ENCODE measurements around the gene METAP1D. TPM values are rescaled to one million over a fixed set of nuclear protein-coding genes. Genes with fewer than 3 reads are reported as not detected.
A peak's percentile ranks its signal among the peaks of the same experiment; 100 is the strongest.

METAP1D gene
- total RNA-seq, 4 donors from 2014 or later = 0.75 to 6.4 (median 3.6) TPM

DNA sequence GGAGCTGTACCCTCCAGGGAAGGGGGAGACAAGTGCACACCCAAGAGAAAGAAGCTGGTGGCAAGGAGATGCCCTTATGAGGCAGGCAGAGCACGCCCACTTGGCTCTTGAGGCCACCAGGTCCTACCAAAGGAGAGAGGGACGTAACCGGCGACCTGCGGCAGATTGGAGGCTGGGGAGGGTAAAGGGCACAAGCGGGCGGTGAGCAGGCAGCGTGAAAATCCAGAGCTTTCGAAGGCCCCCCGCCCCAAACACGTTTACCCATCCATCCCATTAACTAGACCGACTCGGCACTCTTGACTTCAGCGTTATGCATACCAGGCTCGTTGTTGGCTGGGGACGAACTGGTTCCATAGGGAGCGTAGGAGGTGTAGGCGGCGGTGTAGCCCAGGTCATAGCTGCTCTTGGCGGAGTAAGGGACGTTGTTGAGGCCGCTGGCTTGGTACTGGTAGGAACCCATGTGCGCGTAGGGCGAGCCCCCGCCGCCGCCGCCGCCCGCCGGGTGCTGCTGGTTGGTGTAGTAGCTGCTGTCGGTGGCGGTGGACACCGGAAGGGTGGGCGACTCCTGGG, 102.2 kb downstream of the METAP1D start:
- H3K9me3 ChIP-seq = no peaks in the 10 kb centered on the region
- peak overlapping the region in 3 of 4 donors; percentile 38 to 63 (median 47) for H3K4me3 ChIP-seq
- H3K27ac ChIP-seq = no peak overlapping the region
- 3% methylated on average over 30 of the region's 36 CpGs; no CpG with 5 or more reads in 1 of the 2 donors for WGBS, 2 donors (ENCODE audit: low coverage in 1 of 2)
- TF ChIP-seq EP300 (IDR thresholded peaks at IDR 0.05; ENCODE audit: low read depth) (no peak), POLR2AphosphoS5 (IDR thresholded peaks at IDR 0.05) (no peak), POLR2A (IDR thresholded peaks at IDR 0.05) (no peak)
- TF ChIP-seq, protein P1, sequence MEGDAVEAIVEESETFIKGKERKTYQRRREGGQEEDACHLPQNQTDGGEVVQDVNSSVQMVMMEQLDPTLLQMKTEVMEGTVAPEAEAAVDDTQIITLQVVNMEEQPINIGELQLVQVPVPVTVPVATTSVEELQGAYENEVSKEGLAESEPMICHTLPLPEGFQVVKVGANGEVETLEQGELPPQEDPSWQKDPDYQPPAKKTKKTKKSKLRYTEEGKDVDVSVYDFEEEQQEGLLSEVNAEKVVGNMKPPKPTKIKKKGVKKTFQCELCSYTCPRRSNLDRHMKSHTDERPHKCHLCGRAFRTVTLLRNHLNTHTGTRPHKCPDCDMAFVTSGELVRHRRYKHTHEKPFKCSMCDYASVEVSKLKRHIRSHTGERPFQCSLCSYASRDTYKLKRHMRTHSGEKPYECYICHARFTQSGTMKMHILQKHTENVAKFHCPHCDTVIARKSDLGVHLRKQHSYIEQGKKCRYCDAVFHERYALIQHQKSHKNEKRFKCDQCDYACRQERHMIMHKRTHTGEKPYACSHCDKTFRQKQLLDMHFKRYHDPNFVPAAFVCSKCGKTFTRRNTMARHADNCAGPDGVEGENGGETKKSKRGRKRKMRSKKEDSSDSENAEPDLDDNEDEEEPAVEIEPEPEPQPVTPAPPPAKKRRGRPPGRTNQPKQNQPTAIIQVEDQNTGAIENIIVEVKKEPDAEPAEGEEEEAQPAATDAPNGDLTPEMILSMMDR (IDR thresholded peaks at IDR 0.05) = no peak
- DNase-seq = no peak
- H3K4me1 ChIP-seq = peaks cover 24 to 71% (median 59%) of the 10 kb centered on the region in 4 donors
- intact Hi-C loops (cut with DNase I; ENCODE audit: low total_unique reads) = loop anchor here (5.0 to 10.0 kb wide), 2 partner anchors 397 to 1300 kb away; no protein-coding TSS in a partner anchor
- in situ Hi-C loops (cut with MboI; ENCODE audit: low pct_ligation_motif_present in 1 of 4, low pct_unique_long_range_greater_than_20kb in 1 of 4, low sequenced_read_pairs in 3 of 4) = loop anchor here (10.0 to 25.0 kb wide), 4 partner anchors 290 to 515 kb away; no protein-coding TSS in a partner anchor
- no peaks in the 10 kb centered on the region for H3K36me3 ChIP-seq
- peaks cover 100% of the 10 kb centered on the region for H3K27me3 ChIP-seq

DNA sequence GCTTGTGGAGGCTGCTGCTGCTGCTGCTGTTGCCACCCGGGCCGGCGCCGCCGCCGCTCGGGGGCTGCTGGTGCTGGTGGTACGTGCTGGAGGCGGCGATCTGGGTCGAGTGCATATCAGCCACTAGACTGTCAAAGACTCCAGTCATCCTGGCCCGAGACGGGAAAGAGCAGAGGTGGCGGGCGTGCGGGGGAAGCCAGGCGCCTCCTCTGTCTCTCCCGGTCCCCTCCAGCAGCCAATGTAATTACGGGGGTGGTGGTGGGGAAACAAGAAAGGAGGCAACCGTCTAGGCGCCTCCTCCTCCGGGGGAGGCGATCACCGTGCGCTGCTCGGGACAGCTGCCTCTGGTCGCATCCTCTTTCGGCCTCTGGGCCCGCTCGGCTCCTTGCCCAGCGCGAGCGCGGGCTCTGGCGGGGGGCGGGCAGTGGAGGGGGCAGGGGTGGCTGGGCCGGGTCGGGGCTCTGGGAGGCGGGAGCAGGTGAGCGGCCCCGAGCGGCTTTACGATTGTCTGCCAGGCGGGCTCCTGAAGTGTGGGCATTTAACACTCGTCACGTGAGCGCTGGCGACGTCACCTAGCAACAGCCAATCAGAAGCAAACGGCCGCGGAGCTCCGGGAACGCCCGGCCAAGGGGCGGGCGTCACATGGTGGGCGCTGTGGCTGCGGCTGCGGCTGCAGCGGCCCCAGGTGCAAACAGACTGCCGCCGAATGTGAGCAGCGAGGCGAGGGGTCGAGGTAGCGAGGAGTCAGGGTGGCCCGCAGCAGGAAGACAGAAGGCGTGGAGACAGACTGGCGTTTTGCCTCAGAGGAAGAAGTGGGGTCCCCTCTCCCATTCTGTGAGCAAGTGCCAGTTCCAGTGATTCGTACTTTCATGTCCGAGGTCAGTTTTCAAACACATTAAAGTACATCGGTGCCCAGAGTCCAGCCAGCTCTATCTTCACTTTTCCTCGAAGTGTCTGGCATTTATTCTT, 102.9 kb downstream of the METAP1D start, which contains the start of gene DLX2:
Gene DLX2 (minus strand): TSS at position 510 of the 969 bp plus-strand sequence. CDS start 362 bp downstream, at position 148.
- H3K9me3 ChIP-seq = no peaks in the 10 kb centered on the region
- H3K27ac ChIP-seq = no peak within 1 kb of the TSS
- H3K27me3 ChIP-seq = peaks cover 100% of the 10 kb centered on the region
- in situ Hi-C loops (cut with MboI; ENCODE audit: low pct_ligation_motif_present in 1 of 4, low pct_unique_long_range_greater_than_20kb in 1 of 4, low sequenced_read_pairs in 3 of 4) (loop anchor here (10.0 to 25.0 kb wide), 4 partner anchors 290 to 515 kb away; no protein-coding TSS in a partner anchor), intact Hi-C loops (cut with DNase I; ENCODE audit: low total_unique reads) (loop anchor here (5.0 to 10.0 kb wide), 2 partner anchors 398 to 1300 kb away; no protein-coding TSS in a partner anchor)
- H3K4me3 ChIP-seq = peak within 1 kb of the TSS; percentile 22 to 63 (median 42)
- DNase-seq = peak; percentile 86
- no peaks in the 10 kb centered on the region for H3K36me3 ChIP-seq
- TF ChIP-seq, protein P1 (IDR thresholded peaks at IDR 0.05) = no peak
- peak in 2 of 3 donors; percentile 10 to 33 for TF ChIP-seq POLR2AphosphoS5 (IDR thresholded peaks at IDR 0.05)
- H3K4me1 ChIP-seq = peaks cover 19 to 66% (median 54%) of the 10 kb centered on the region in 4 donors
- 1% methylated on average over 65 of the region's 74 CpGs; no CpG with 5 or more reads in 1 of the 2 donors for WGBS, 2 donors (ENCODE audit: low coverage in 1 of 2)

DNA sequence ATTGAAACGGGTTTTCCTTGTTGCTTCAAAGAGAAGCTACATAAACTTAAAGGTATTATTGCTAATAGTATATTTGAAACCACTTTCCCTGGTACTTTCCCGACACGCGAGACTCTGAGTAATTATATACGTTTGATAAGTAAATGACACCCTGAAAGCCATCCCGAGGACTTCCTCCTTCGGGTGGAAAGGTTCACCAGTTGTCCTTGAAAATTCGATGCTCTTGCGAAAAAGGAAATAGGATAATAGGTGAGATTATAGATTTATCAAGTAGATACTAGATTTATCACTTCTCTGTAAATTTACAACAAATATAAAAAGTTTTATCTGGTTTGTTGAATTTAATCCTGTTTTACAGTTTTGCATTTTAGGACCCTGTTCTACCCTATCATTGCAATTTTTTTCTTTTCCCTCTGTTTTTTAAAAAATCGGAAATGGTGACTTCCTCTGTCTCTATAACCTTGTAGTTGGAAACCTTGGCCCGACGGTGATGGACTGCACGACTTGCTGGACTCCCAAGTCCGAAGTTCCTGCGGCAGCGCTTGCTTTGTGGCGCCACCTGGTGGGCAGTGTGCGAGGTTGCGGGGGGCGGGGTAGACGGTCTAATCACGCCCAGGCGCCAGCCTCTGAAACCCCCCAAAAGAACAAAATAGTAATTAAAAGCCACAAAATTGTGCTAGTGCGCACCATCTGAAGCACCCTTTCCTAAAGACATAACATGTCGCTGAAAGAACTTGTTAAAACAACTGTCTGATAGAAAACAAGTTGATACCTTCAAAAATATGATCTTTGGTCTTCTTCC, 103.9 kb downstream of the METAP1D start:
- Histone ChIP-seq H3K4me1 (peaks cover 19 to 65% (median 51%) of the 10 kb centered on the region in 4 donors), H3K36me3 (no peaks in the 10 kb centered on the region), H3K27ac (no peak overlapping the region), H3K9me3 (no peaks in the 10 kb centered on the region), H3K27me3 (peaks cover 100% of the 10 kb centered on the region), H3K4me3 (peak overlapping the region in 2 of 4 donors; percentile 47 to 63)
- TF ChIP-seq POLR2A (IDR thresholded peaks at IDR 0.05) = no peak
- TF ChIP-seq, protein P1 (IDR thresholded peaks at IDR 0.05) = peak; percentile 68 to 88 (median 87)
- TF ChIP-seq EP300 (IDR thresholded peaks at IDR 0.05; ENCODE audit: low read depth) = no peak
- TF ChIP-seq POLR2AphosphoS5 (IDR thresholded peaks at IDR 0.05) = peak in 1 of 3 donors; percentile 16
- 2 to 4% methylated on average over 15 to 25 of the region's 25 CpGs for WGBS, 2 donors (ENCODE audit: low coverage in 1 of 2)
- in situ Hi-C loops (cut with MboI; ENCODE audit: low pct_ligation_motif_present in 1 of 4, low pct_unique_long_range_greater_than_20kb in 1 of 4, low sequenced_read_pairs in 3 of 4) (loop anchor here (10.0 to 25.0 kb wide), 4 partner anchors 291 to 516 kb away; no protein-coding TSS in a partner anchor), intact Hi-C loops (cut with DNase I; ENCODE audit: low total_unique reads) (loop anchor here (5.0 to 10.0 kb wide), 2 partner anchors 399 to 1299 kb away; no protein-coding TSS in a partner anchor)
- peak; percentile 83 for DNase-seq
